Measurements from ENCODE around the gene ACTG2.
"Not testable (repeated sequence)": the region's sequence is repeated elsewhere in the genome, so short reads cannot be mapped to it uniquely, and the experiment has no call there.

- TF ChIP-seq POLR2A, CTCF (IDR thresholded peaks at IDR 0.05): not testable (repeated sequence)
Observed at GRCh38 chr2:73940066-73940465, 47.3 kb downstream of the ACTG2 start.

Measured in uterus (tissue), 2 donors.